ENCODE measurements around the gene CCDC92.
"Not testable (repeated sequence)": the region's sequence is repeated elsewhere in the genome, so short reads cannot be mapped to it uniquely, and the experiment has no call there.

Gene CCDC92

GRCh38 chr12:123947531-123947930 lies 25.1 kb downstream of the CCDC92 start:
- DNase-seq, result not testable (repeated sequence)

GRCh38 chr12:123946516-123947505 lies 25.8 kb downstream of the CCDC92 start:
- not testable (repeated sequence) for DNase-seq

GRCh38 chr12:123946152-123946515 lies 26.5 kb downstream of the CCDC92 start:
- no peak for DNase-seq

DNA sequence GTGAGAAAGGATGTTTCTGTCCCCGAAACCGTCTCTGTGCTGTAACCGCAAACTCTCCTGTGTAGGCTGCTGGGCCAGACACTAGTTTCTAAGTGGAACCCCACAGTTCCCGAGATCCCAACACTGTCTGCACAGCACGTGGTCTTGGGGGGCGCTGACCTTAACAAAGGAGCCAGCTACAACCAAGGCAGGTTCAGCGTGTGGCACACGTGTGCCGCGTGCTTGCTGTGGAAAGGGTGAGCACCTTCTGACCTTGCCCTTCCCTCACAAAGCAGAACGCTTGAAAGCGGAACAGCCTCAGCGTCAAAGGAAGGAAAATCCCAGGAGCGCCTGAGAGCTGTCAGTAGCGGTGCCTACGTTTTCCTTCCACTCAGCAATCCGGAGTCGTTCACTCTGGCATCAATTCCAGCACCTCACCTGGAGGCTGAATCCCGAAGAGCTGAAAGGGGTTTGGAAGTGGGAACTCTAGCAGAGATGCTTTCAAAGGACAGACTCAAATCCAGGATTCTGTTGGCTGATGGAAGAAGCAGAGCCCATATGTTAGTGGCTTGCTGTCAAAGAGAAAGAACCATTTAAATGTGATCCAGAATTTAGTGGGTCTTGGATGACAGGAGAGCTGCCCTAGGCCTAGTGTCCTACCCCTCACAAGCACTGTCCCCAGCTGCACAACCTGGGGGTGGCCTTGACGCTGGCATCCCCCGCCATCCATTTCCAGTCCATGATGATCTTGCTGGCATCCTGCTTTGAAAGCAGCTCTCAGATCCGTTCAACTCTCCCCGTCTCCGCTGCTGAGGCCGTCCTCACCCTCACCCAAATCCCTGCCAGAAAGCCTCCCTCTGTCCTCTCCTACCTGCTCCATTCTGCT lies 27.1 kb downstream of the CCDC92 start:
- DNase-seq, result no peak

- DNase-seq, result no peak
These were observed 27.9 kb downstream of the CCDC92 start for GRCh38 chr12:123944696-123945095.

- DNase-seq, result no peak
These were observed 28.8 kb downstream of the CCDC92 start for GRCh38 chr12:123943816-123944215.

DNA sequence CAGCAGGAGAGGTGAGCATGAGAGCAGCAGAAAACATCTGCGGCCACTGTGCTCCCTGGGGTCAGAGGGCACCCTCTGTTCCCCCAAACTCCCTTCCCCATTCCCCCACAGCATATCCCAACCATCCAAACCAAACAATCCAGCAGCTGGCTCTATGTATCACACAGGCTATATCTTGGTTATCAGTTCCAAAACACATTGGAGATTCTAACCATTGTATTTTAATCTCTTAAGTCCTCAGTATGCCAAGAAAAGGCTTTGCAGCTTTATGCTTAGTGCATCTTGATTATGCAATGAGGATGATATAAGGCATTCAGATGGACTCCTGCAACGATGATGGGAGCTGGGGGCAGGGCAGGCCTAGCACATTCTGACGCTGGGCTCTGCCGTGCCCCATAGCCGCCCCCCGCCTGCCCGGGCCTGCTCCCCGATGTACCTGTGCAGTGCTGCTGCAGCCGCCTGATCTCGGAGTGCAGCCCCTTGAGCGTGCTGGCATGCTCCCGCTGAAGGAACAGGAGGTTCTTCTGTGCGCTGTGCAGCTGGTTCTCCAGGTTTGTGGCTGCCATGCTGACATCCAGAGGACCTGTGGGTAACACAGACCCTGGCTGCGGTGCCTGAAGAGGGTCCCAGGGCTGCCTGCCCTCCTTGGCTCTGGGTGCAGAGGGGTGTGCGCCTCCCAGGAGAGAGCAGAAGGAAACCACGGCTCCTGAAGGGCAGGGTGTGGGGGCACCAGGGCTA lies 29.6 kb downstream of the CCDC92 start:
- DNase-seq, result no peak

- no peak for DNase-seq
These were observed 30.4 kb downstream of the CCDC92 start for GRCh38 chr12:123942238-123942653.

DNA sequence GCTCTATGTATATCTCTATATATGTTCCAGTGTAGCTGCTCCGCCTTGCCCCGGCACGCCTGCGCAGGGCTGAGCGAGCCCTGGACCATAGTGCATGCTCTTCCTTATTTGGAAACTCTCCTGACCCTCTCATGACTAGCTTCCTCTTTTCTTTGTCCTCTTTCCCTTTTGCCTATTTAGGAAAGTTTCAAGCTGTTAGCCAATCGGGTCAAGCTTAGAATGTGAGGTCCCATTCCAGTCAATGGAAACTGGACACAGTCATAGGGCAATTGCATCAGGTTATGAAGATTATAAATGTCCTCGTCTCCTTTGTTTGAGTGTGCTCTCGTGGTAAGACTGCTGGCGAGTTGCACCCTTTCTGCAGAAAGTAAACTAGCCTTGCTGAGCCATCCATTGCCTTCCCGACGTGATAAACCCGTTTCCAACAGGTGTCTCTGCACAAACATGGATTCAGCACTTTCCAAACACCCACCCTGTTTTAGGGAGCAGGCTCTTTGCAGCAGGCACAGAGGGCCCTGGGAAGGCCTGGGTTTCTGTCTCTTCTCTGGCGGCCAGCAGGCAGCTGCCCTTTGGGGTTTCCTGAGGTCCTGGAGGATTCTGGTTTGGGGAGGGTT lies 30.9 kb downstream of the CCDC92 start:
- no peak for DNase-seq

GRCh38 chr12:123941000-123941399 lies 31.6 kb downstream of the CCDC92 start:
- DNase-seq, result no peak

- no peak for DNase-seq
These were observed 32.0 kb downstream of the CCDC92 start for GRCh38 chr12:123940627-123940966.

DNA sequence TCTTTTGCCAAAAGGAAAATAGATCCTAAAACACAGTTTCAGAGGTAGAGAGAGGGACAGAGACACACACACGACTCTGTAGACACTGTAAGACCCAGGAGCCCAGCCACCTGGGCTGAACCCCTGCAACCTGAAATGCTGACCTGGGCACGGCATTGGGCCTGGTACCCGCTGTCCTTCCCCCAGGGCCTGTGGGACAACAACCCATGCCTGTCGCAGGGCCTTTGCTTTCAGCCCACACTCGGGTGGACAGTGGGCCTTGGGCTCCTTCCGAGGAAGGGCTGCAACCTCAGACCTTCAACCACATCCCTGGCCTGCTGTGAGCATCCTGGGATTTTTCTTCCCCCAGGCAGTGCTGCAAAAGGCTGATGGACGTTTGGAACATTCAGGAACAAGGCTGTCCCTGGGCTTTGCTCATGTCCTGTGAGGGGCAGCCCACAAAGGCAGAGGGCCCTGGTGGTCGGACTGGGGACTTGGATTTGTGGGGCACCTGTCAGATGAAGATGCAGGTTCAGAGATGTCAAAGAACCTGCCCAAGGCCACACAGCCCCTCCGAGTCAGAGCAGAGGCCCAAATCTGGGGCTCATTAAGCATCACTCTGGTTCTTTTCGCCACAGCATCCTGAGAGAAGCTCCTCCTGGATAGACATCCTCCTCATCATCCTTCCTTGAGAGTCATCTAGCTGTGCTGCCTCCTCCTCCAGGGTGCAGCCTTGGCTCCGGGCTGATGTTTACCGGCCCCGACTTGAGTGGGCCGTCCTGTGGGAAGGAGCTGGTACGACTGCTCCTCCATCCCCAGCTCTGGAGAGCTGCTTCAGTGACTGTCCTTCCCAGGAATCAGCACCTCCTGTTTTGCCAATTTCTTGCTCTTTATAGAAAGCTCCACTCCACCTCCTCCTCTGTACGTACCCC lies 32.7 kb downstream of the CCDC92 start:
- no peak for DNase-seq

- no peak for DNase-seq
These were observed 33.8 kb downstream of the CCDC92 start for GRCh38 chr12:123938679-123939480.

- no peak for DNase-seq
These were observed 34.7 kb downstream of the CCDC92 start for GRCh38 chr12:123937707-123938591.

GRCh38 chr12:123936956-123937706 lies 35.5 kb downstream of the CCDC92 start:
- no peak for DNase-seq

- DNase-seq, result no peak
These were observed 36.2 kb downstream of the CCDC92 start for GRCh38 chr12:123936471-123936870.

GRCh38 chr12:123935956-123936355 lies 36.7 kb downstream of the CCDC92 start:
- no peak for DNase-seq

GRCh38 chr12:123934829-123935228 lies 37.8 kb downstream of the CCDC92 start:
- DNase-seq, result no peak
